Measurements from ENCODE around the gene C20orf144. TPM values are rescaled to one million over a fixed set of nuclear protein-coding genes. Genes with fewer than 3 reads are reported as not detected.
"Not testable (repeated sequence)": the region's sequence is repeated elsewhere in the genome, so short reads cannot be mapped to it uniquely, and the experiment has no call there.

Gene C20orf144
- total RNA-seq, 4 donors from 2014 or later: 0.23 TPM; not detected in 3

DNA sequence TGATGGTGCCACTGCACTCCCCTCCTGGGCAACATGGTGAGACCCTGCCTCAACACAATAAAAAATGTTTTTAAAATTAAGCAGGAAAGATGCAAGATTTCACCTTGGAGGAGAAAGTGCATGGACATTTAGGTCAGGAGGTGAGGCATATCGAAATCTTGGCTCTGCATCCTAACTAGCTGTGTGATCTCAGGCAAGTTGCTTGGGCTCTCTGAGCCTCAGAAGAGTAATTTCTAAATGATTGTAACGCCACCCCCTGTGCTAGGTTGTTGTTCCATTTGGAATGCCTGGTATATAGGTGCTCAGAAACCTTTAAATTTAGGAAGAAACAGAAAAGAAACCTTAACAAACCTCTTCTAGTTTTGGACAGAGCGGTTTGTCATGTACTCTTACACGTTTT, 35.9 kb upstream of the C20orf144 start:
- Histone ChIP-seq H3K36me3 (peaks cover 15 to 83% (median 76%) of the 10 kb centered on the region in 4 donors), H3K27me3 (no peaks in the 10 kb centered on the region), H3K9me3 (no peaks in the 10 kb centered on the region), H3K27ac (replicated peaks in 1 of 4) (no peak overlapping the region), H3K4me1 (peaks cover 0 to 5% (median 0%) of the 10 kb centered on the region in 4 donors), H3K4me3 (no peak overlapping the region)
- TF ChIP-seq, protein P1, sequence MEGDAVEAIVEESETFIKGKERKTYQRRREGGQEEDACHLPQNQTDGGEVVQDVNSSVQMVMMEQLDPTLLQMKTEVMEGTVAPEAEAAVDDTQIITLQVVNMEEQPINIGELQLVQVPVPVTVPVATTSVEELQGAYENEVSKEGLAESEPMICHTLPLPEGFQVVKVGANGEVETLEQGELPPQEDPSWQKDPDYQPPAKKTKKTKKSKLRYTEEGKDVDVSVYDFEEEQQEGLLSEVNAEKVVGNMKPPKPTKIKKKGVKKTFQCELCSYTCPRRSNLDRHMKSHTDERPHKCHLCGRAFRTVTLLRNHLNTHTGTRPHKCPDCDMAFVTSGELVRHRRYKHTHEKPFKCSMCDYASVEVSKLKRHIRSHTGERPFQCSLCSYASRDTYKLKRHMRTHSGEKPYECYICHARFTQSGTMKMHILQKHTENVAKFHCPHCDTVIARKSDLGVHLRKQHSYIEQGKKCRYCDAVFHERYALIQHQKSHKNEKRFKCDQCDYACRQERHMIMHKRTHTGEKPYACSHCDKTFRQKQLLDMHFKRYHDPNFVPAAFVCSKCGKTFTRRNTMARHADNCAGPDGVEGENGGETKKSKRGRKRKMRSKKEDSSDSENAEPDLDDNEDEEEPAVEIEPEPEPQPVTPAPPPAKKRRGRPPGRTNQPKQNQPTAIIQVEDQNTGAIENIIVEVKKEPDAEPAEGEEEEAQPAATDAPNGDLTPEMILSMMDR (IDR thresholded peaks at IDR 0.05): no peak
- TF ChIP-seq POLR2AphosphoS5 (IDR thresholded peaks at IDR 0.05) (no peak), EP300 (IDR thresholded peaks at IDR 0.05) (no peak), POLR2A (IDR thresholded peaks at IDR 0.05; ENCODE audit: low read depth) (no peak)
- WGBS: 93% methylated on average over 4 of the region's 4 CpGs
- intact Hi-C loops (cut with DNase I): no loop called here
- no peak for DNase-seq (ENCODE audit: extremely low spot score)

GRCh38 chr20:33627577-33628216, 34.4 kb upstream of the C20orf144 start:
- H3K4me3 ChIP-seq: no peak overlapping the region
- H3K27me3 ChIP-seq: no peaks in the 10 kb centered on the region
- no peaks in the 10 kb centered on the region for H3K4me1 ChIP-seq
- intact Hi-C loops (cut with DNase I): no loop called here
- WGBS: 97% methylated on average over 4 of the region's 4 CpGs
- DNase-seq (ENCODE audit: extremely low spot score): no peak
- peaks cover 23 to 95% (median 85%) of the 10 kb centered on the region in 4 donors for H3K36me3 ChIP-seq
- H3K27ac ChIP-seq (replicated peaks in 1 of 4): no peak overlapping the region
- no peaks in the 10 kb centered on the region for H3K9me3 ChIP-seq
- no peak for TF ChIP-seq POLR2A (IDR thresholded peaks at IDR 0.05; ENCODE audit: low read depth)
- no peak for TF ChIP-seq POLR2AphosphoS5 (IDR thresholded peaks at IDR 0.05)
- no peak for TF ChIP-seq EP300 (IDR thresholded peaks at IDR 0.05)

DNA sequence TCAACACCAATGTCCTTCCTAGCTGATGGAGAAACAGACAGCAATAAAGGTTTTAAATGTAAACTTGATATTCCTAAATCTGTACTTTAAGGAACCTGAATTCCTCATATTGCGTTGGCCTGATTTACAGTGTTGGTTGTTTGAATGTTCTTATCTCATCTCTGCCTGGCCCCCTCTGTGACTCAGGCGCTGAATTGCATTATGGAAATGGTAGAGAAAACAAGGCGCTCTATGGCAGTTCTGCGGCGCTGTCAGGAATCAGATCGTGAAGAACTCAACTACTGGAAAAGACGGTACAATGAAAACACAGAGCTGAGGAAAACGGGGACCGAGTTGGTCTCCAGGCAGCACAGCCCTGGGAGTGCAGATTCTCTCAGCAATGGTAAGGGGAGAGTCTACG, 32.6 kb upstream of the C20orf144 start:
- intact Hi-C loops (cut with DNase I): no loop called here
- Histone ChIP-seq H3K4me3 (no peak overlapping the region), H3K36me3 (peaks cover 20 to 93% (median 82%) of the 10 kb centered on the region in 4 donors), H3K27ac (replicated peaks in 1 of 4) (no peak overlapping the region), H3K4me1 (no peaks in the 10 kb centered on the region), H3K27me3 (no peaks in the 10 kb centered on the region), H3K9me3 (no peaks in the 10 kb centered on the region)
- TF ChIP-seq POLR2A (IDR thresholded peaks at IDR 0.05; ENCODE audit: low read depth) (no peak), POLR2AphosphoS5 (IDR thresholded peaks at IDR 0.05) (no peak)
- 96% methylated on average over 10 of the region's 10 CpGs for WGBS
- DNase-seq (ENCODE audit: extremely low spot score): no peak

GRCh38 chr20:33629979-33630378, 32.1 kb upstream of the C20orf144 start:
- DNase-seq (ENCODE audit: extremely low spot score): no peak
- H3K27me3 ChIP-seq: no peaks in the 10 kb centered on the region
- TF ChIP-seq POLR2AphosphoS5 (IDR thresholded peaks at IDR 0.05) (no peak), POLR2A (IDR thresholded peaks at IDR 0.05; ENCODE audit: low read depth) (no peak), EP300 (IDR thresholded peaks at IDR 0.05) (no peak)
- TF ChIP-seq, protein P1 (IDR thresholded peaks at IDR 0.05): no peak
- peaks cover 20 to 89% (median 79%) of the 10 kb centered on the region in 4 donors for H3K36me3 ChIP-seq
- no peak overlapping the region for H3K4me3 ChIP-seq
- intact Hi-C loops (cut with DNase I): no loop called here
- H3K9me3 ChIP-seq: no peaks in the 10 kb centered on the region
- H3K4me1 ChIP-seq: no peaks in the 10 kb centered on the region
- WGBS: 89% methylated on average over 5 of the region's 5 CpGs
- no peak overlapping the region for H3K27ac ChIP-seq (replicated peaks in 1 of 4)

DNA sequence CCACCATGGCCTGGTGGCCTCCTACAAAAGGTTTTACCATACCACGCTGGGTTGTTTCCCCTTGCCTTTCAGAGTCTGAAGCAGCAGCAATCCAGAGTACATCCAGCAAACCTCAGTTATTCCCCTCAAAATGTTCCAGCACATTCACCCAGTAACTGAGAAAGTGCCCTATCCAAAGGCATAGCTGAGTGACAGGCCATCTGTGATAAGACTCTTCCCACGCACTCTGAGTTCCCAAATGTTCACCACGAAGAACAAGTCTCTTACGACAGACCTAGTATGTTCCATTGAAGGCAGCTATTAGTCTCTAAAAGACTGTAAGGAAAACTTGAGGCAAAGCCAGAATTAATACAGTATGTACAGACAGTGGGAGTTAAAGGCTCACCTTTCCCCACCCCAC, 31.6 kb upstream of the C20orf144 start:
- Histone ChIP-seq H3K4me1 (no peaks in the 10 kb centered on the region), H3K36me3 (peaks cover 20 to 87% (median 78%) of the 10 kb centered on the region in 4 donors)
- no peak for DNase-seq (ENCODE audit: extremely low spot score)

GRCh38 chr20:33631910-33632309, 30.2 kb upstream of the C20orf144 start:
- H3K27ac ChIP-seq (replicated peaks in 1 of 4); H3K9me3 ChIP-seq; H3K4me1 ChIP-seq; H3K27me3 ChIP-seq; H3K4me3 ChIP-seq; DNase-seq (ENCODE audit: extremely low spot score); intact Hi-C loops (cut with DNase I): not testable (repeated sequence)
- WGBS: 86% methylated on average over 4 of the region's 4 CpGs
- peaks cover 24 to 87% (median 74%) of the 10 kb centered on the region in 4 donors for H3K36me3 ChIP-seq

More for the DNA sequence above, 31.6 kb upstream of the C20orf144 start:
- no peak overlapping the region for H3K4me3 ChIP-seq
- 93% methylated on average over 4 of the region's 4 CpGs for WGBS
- TF ChIP-seq EP300 (IDR thresholded peaks at IDR 0.05) (no peak), POLR2A (IDR thresholded peaks at IDR 0.05; ENCODE audit: low read depth) (no peak), POLR2AphosphoS5 (IDR thresholded peaks at IDR 0.05) (no peak)
- TF ChIP-seq, protein P1 (IDR thresholded peaks at IDR 0.05): no peak
- H3K27me3 ChIP-seq: no peaks in the 10 kb centered on the region
- intact Hi-C loops (cut with DNase I): no loop called here
- no peak overlapping the region for H3K27ac ChIP-seq (replicated peaks in 1 of 4)
- H3K9me3 ChIP-seq: no peaks in the 10 kb centered on the region

All from esophagus muscularis mucosa (tissue), 4 donors.